Measurements from ENCODE around the gene RERE. TPM values are rescaled to one million over a fixed set of nuclear protein-coding genes. Genes with fewer than 3 reads are reported as not detected.

Gene RERE
- polyA plus RNA-seq, 1 of the 3 experiments (the other 2 are of a cell fraction), result 8.1 TPM

DNA sequence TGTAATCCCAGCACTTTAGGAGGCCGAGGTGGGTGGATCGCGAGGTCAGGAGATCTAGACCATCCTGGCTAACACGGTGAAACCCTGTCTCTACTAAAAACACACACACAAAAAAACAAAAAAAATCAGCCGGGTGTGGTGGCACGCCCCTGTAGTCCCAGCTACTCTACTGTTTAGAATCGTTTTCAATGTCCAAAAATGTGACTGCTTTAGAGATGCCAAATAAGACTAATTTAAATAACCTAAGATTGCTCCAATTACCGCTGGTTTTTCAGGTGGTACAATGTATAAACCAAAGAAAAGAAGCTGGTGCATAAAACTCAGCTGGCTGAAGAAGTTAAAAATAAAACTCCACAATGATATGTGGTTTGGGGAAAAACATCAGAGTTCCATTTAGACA, 132.0 kb downstream of the RERE start:
- TF ChIP-seq, protein P1, sequence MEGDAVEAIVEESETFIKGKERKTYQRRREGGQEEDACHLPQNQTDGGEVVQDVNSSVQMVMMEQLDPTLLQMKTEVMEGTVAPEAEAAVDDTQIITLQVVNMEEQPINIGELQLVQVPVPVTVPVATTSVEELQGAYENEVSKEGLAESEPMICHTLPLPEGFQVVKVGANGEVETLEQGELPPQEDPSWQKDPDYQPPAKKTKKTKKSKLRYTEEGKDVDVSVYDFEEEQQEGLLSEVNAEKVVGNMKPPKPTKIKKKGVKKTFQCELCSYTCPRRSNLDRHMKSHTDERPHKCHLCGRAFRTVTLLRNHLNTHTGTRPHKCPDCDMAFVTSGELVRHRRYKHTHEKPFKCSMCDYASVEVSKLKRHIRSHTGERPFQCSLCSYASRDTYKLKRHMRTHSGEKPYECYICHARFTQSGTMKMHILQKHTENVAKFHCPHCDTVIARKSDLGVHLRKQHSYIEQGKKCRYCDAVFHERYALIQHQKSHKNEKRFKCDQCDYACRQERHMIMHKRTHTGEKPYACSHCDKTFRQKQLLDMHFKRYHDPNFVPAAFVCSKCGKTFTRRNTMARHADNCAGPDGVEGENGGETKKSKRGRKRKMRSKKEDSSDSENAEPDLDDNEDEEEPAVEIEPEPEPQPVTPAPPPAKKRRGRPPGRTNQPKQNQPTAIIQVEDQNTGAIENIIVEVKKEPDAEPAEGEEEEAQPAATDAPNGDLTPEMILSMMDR (IDR thresholded peaks at IDR 0.05), result no peak
- TF ChIP-seq SMC3 (IDR thresholded peaks at IDR 0.05; ENCODE audit: low read depth, low read length) (no peak), EP300 (IDR thresholded peaks at IDR 0.05; ENCODE audit: borderline replicate concordance in 1 of 2, low read depth in 1 of 2, low read length in 1 of 2) (no peak), TAF1 (IDR thresholded peaks at IDR 0.05; ENCODE audit: borderline replicate concordance, low read depth, low read length) (no peak), TCF12 (IDR thresholded peaks at IDR 0.05) (no peak), MXI1 (IDR thresholded peaks at IDR 0.05; ENCODE audit: low read depth, low read length) (no peak), GABPA (IDR thresholded peaks at IDR 0.05; ENCODE audit: low read depth) (no peak), POLR2AphosphoS5 (IDR thresholded peaks at IDR 0.05; ENCODE audit: low read depth, low read length) (no peak), JUND (IDR thresholded peaks at IDR 0.05) (no peak)
- H3K4me3 ChIP-seq (ENCODE audit: low read depth in 2 of 2, low read length in 1 of 2), result no peak overlapping the region
- WGBS (ENCODE audit: low lambda C conversion rate), result 94% methylated on average over 8 of the region's 8 CpGs
- H3K9ac ChIP-seq, result no peak overlapping the region
- H4K20me1 ChIP-seq (ENCODE audit: insufficient read depth), result peaks cover 31% of the 10 kb centered on the region; the same call in 1 of the 2 replicates
- no peaks in the 10 kb centered on the region for H3F3A ChIP-seq (replicated peaks; ENCODE audit: insufficient read depth)
- CTCF ChIA-PET, result interaction anchor here (0.7 to 6.0 kb wide), 3 partner anchors 11 to 124 kb away, joined by 3 to 35 read pairs (median 4); no protein-coding TSS in a partner anchor
- DNase-seq, result no peak
- POLR2A ChIA-PET, result no interaction called here
- no peaks in the 10 kb centered on the region for H3K9me3 ChIP-seq
- no peaks in the 10 kb centered on the region for H3K36me3 ChIP-seq (replicated peaks in 1 of 2; ENCODE audit: control insufficient read depth in 1 of 2, insufficient read depth in 2 of 2, low read length in 1 of 2)
- no peak overlapping the region for H3K27ac ChIP-seq (ENCODE audit: low read depth in 2 of 2, low read length in 1 of 2)
- H3K9me2 ChIP-seq, result no peaks in the 10 kb centered on the region
- no peak overlapping the region for H2AFZ ChIP-seq (ENCODE audit: low read depth)
- peaks cover 2 to 9% of the 10 kb centered on the region in 2 experiments; a peak in 3 of 4 replicates for H3K4me1 ChIP-seq (ENCODE audit: control insufficient read depth in 1 of 2, insufficient read depth in 2 of 2, low read depth in 1 of 2, low read length in 1 of 2)
- H3K27me3 ChIP-seq (ENCODE audit: insufficient read depth), result no peaks in the 10 kb centered on the region
- H3K79me2 ChIP-seq (ENCODE audit: insufficient read depth), result peaks cover 80% of the 10 kb centered on the region
- H3K4me2 ChIP-seq, result no peak overlapping the region

DNA sequence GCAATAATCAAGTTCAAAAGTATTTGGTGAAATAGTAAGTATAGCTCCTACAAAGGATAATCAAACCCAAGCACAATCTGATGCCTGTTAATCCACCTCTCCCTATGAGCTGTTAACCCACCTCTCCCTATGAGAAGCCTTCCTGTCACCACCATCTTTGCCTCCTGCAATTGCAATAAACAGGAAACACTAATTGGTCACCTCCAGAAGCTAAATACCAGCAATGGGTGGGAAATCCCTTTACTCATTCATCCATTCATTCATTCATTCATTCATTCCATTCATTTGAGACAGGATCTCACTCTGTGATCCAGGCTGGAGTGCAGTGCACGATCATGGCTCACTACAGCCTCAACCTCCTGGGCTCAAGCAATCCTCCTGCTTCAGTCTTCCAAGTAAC, 132.8 kb downstream of the RERE start:
- H3K9ac ChIP-seq, result no peak overlapping the region
- no peaks in the 10 kb centered on the region for H3K9me2 ChIP-seq
- H3K9me3 ChIP-seq, result no peaks in the 10 kb centered on the region
- DNase-seq, result no peak
- CTCF ChIA-PET, result interaction anchor here (0.9 to 6.0 kb wide), 3 partner anchors 12 to 175 kb away, joined by 3 to 35 read pairs (median 4); no protein-coding TSS in a partner anchor
- no peak overlapping the region for H3K4me3 ChIP-seq (ENCODE audit: low read depth in 2 of 2, low read length in 1 of 2)
- peaks cover 39% of the 10 kb centered on the region for H4K20me1 ChIP-seq (ENCODE audit: insufficient read depth)
- no peaks in the 10 kb centered on the region for H3K27me3 ChIP-seq (ENCODE audit: insufficient read depth)
- peaks cover 8 to 17% of the 10 kb centered on the region in 2 experiments; a peak in 3 of 4 replicates for H3K4me1 ChIP-seq (ENCODE audit: control insufficient read depth in 1 of 2, insufficient read depth in 2 of 2, low read depth in 1 of 2, low read length in 1 of 2)
- H3F3A ChIP-seq (replicated peaks; ENCODE audit: insufficient read depth), result no peaks in the 10 kb centered on the region
- peaks cover 80% of the 10 kb centered on the region for H3K79me2 ChIP-seq (ENCODE audit: insufficient read depth)
- no peak overlapping the region for H3K27ac ChIP-seq (ENCODE audit: low read depth in 2 of 2, low read length in 1 of 2)
- no peak overlapping the region for H2AFZ ChIP-seq (ENCODE audit: low read depth)
- no peak overlapping the region for H3K4me2 ChIP-seq
- 100% methylated on average over 1 of the region's 1 CpG for WGBS (ENCODE audit: low lambda C conversion rate)
- TF ChIP-seq FOSL2 (IDR thresholded peaks at IDR 0.05; ENCODE audit: borderline replicate concordance, low read depth) (no peak), MXI1 (IDR thresholded peaks at IDR 0.05; ENCODE audit: low read depth, low read length) (no peak), SIN3A (IDR thresholded peaks at IDR 0.05; ENCODE audit: borderline replicate concordance, low read depth, low read length) (no peak), JUND (IDR thresholded peaks at IDR 0.05) (no peak), YY1 (IDR thresholded peaks at IDR 0.05; ENCODE audit: low read depth) (no peak), RCOR1 (IDR thresholded peaks at IDR 0.05; ENCODE audit: low read length) (no peak), FOXM1 (IDR thresholded peaks at IDR 0.05; ENCODE audit: low read depth) (no peak), CHD2 (IDR thresholded peaks at IDR 0.05; ENCODE audit: low read length, partially characterized antibody) (no peak), TAF1 (IDR thresholded peaks at IDR 0.05; ENCODE audit: borderline replicate concordance, low read depth, low read length) (no peak), PBX3 (IDR thresholded peaks at IDR 0.05) (no peak), POLR2AphosphoS5 (IDR thresholded peaks at IDR 0.05; ENCODE audit: low read depth, low read length) (no peak), NFIC (IDR thresholded peaks at IDR 0.05; ENCODE audit: borderline replicate concordance) (no peak), NRF1 (IDR thresholded peaks at IDR 0.05; ENCODE audit: low read depth, low read length) (no peak), TCF12 (IDR thresholded peaks at IDR 0.05) (no peak), GABPA (IDR thresholded peaks at IDR 0.05; ENCODE audit: low read depth) (no peak), TEAD4 (IDR thresholded peaks at IDR 0.05; ENCODE audit: borderline replicate concordance, insufficient read depth) (no peak), SMC3 (IDR thresholded peaks at IDR 0.05; ENCODE audit: low read depth, low read length) (no peak), ZBTB33 (IDR thresholded peaks at IDR 0.05; ENCODE audit: borderline replicate concordance, low read depth) (no peak)
- TF ChIP-seq, protein P2, sequence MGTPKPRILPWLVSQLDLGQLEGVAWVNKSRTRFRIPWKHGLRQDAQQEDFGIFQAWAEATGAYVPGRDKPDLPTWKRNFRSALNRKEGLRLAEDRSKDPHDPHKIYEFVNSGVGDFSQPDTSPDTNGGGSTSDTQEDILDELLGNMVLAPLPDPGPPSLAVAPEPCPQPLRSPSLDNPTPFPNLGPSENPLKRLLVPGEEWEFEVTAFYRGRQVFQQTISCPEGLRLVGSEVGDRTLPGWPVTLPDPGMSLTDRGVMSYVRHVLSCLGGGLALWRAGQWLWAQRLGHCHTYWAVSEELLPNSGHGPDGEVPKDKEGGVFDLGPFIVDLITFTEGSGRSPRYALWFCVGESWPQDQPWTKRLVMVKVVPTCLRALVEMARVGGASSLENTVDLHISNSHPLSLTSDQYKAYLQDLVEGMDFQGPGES (IDR thresholded peaks at IDR 0.05; ENCODE audit: low read depth, low read length), result no peak
- TF ChIP-seq, protein P3, sequence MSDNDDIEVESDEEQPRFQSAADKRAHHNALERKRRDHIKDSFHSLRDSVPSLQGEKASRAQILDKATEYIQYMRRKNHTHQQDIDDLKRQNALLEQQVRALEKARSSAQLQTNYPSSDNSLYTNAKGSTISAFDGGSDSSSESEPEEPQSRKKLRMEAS (IDR thresholded peaks at IDR 0.05; ENCODE audit: low read depth), result no peak
- no peaks in the 10 kb centered on the region for H3K36me3 ChIP-seq (replicated peaks in 1 of 2; ENCODE audit: control insufficient read depth in 1 of 2, insufficient read depth in 2 of 2, low read length in 1 of 2)
- POLR2A ChIA-PET, result no interaction called here

Data from SK-N-SH (cell line).